Keratinocyte (primary cell): ENCODE measurements around the gene OR56A3.

Experiments used
- EZH2 ChIP-seq: IDR thresholded peaks from one replicate; pipeline ENCODE4 v1.6.1; 2012; ENCODE audit warnings: inconsistent platforms, mild to moderate bottlenecking, low read length, moderate library complexity
- TF ChIP-seq, protein P1 (sequence below), 3 experiments: IDR thresholded peaks in 1 of 3; conservative IDR thresholded peaks in 1 of 3; optimal IDR thresholded peaks in 1 of 3; 2 replicates in 2 of 3; 3 replicates in 1 of 3; pipeline versions ENCODE3 to v1.5.1; 2011; ENCODE audit warnings: low read length in 3 of 3, mild to moderate bottlenecking in 3 of 3, moderate library complexity in 2 of 3, control low read depth in 1 of 3, inconsistent platforms in 1 of 3; ENCODE audit not compliant: insufficient read depth in 2 of 3; ENCODE audit errors: extremely low read depth in 1 of 3

- TF ChIP-seq, protein P1, sequence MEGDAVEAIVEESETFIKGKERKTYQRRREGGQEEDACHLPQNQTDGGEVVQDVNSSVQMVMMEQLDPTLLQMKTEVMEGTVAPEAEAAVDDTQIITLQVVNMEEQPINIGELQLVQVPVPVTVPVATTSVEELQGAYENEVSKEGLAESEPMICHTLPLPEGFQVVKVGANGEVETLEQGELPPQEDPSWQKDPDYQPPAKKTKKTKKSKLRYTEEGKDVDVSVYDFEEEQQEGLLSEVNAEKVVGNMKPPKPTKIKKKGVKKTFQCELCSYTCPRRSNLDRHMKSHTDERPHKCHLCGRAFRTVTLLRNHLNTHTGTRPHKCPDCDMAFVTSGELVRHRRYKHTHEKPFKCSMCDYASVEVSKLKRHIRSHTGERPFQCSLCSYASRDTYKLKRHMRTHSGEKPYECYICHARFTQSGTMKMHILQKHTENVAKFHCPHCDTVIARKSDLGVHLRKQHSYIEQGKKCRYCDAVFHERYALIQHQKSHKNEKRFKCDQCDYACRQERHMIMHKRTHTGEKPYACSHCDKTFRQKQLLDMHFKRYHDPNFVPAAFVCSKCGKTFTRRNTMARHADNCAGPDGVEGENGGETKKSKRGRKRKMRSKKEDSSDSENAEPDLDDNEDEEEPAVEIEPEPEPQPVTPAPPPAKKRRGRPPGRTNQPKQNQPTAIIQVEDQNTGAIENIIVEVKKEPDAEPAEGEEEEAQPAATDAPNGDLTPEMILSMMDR (optimal IDR thresholded peaks at IDR 0.05 in 1 of 3, IDR thresholded peaks at IDR 0.05 in 1 of 3, conservative IDR thresholded peaks at IDR 0.05 in 1 of 3; ENCODE audit: extremely low read depth in 1 of 3, insufficient read depth in 2 of 3, low read length in 3 of 3): no peak
- TF ChIP-seq EZH2: no peak
Measured at GRCh38 chr11:5938603-5938965, 3.5 kb upstream of the OR56A3 start.
